H1 (cell line): ENCODE results near the gene CCDC200. TPM values are rescaled to one million over a fixed set of nuclear protein-coding genes. Genes with fewer than 3 reads are reported as not detected.

Experiments
- CTCF ChIA-PET: fragments of 300-600 bp; sonication (Branson Sonifier 250); formaldehyde crosslinking; loops from one replicate; lab custom pipeline; 2021; ENCODE audit not compliant: partially characterized antibody; lab: Charles Lee
- POLR2A ChIA-PET: fragments of 300-600 bp; sonication (Branson Sonifier 250); formaldehyde crosslinking; loops from one replicate; lab custom pipeline; 2021; ENCODE audit warnings: inconsistent platforms; ENCODE audit not compliant: partially characterized antibody; lab: Charles Lee
- DNase-seq, 2 experiments: peaks; one replicate each; pipeline versions ENCODE4 v3.0.0 to v3.0.0-alpha.2; 2010 to 2022; ENCODE audit warnings: low spot score in 2 of 2, low read depth in 1 of 2, mixed read lengths in 1 of 2
- FAIRE-seq: peaks from 2 replicates; lab custom pipeline; 2011; peaks lifted over from hg19 to GRCh38; lab: Jason Lieb, UNC
- H2AFZ ChIP-seq: 2 replicates; pipeline ENCODE4 v1.8.1; 2012; ENCODE audit warnings: low read length, inconsistent platforms
- H2AK5ac ChIP-seq: 2 replicates; pipeline ENCODE4 v1.6.1; 2013; ENCODE audit warnings: low read depth, low read length
- H2BK120ac ChIP-seq: replicated peaks from 2 replicates; pipeline ENCODE3; 2013; ENCODE audit warnings: low read depth, low read length, inconsistent platforms
- H2BK12ac ChIP-seq: 2 replicates; pipeline ENCODE4 v1.6.1; 2013; ENCODE audit warnings: low read depth, low read length
- H2BK15ac ChIP-seq: 2 replicates; pipeline ENCODE4 v1.6.1; 2013; ENCODE audit warnings: low read length
- H2BK20ac ChIP-seq: 2 replicates; pipeline ENCODE4 v1.6.1; 2013; ENCODE audit warnings: low read length
- H2BK5ac ChIP-seq: 2 replicates; pipeline ENCODE4 v1.6.1; 2013; ENCODE audit warnings: low read depth, low read length
- H3K14ac ChIP-seq: 2 replicates; pipeline ENCODE4 v1.6.1; 2013; ENCODE audit warnings: inconsistent platforms; ENCODE audit not compliant: insufficient read length
- H3K18ac ChIP-seq: 2 replicates; pipeline ENCODE4 v1.6.1; 2013; ENCODE audit warnings: low read length; ENCODE audit errors: extremely low read depth
- H3K23ac ChIP-seq: 2 replicates; pipeline ENCODE4 v1.6.1; 2013; ENCODE audit warnings: inconsistent platforms; ENCODE audit not compliant: insufficient read length
- H3K23me2 ChIP-seq: 2 replicates; pipeline ENCODE4 v1.6.1; 2013; ENCODE audit warnings: low read depth, low read length
- H3K27ac ChIP-seq: 2 replicates; pipeline ENCODE4 v1.6.1; 2011; ENCODE audit warnings: low read depth, low read length, inconsistent platforms
- H3K27me3 ChIP-seq, 4 experiments: replicated peaks in 1 of 4; 1 replicate in 1 of 4; 2 replicates in 3 of 4; pipeline versions ENCODE4 v1.6.1 to v1.8.1; 2011 to 2013; ENCODE audit warnings: low read length in 3 of 4, mild to moderate bottlenecking in 3 of 4, inconsistent platforms in 2 of 4, mixed read lengths in 2 of 4, moderate library complexity in 1 of 4; ENCODE audit not compliant: control insufficient read depth in 3 of 4, insufficient read depth in 3 of 4; ENCODE audit errors: extremely low read depth in 1 of 4
- H3K36me3 ChIP-seq, 4 experiments: 2 replicates each; pipeline versions ENCODE4 v1.6.1 to v1.8.1; 2011 to 2013; ENCODE audit warnings: mild to moderate bottlenecking in 4 of 4, low read length in 3 of 4, moderate library complexity in 2 of 4, control low read depth in 1 of 4, inconsistent platforms in 1 of 4; ENCODE audit not compliant: insufficient read depth in 4 of 4, control insufficient read depth in 2 of 4
- H3K4ac ChIP-seq: replicated peaks from 2 replicates; pipeline ENCODE3; 2013; ENCODE audit warnings: low read length, low read depth, mixed read lengths, inconsistent platforms; ENCODE audit not compliant: insufficient read length
- H3K4me1 ChIP-seq, 4 experiments: replicated peaks in 1 of 4; 1 replicate in 1 of 4; 2 replicates in 3 of 4; pipeline versions ENCODE4 v1.6.1 to v1.8.1; 2011 to 2013; ENCODE audit warnings: low read length in 3 of 4, inconsistent platforms in 2 of 4, mixed read lengths in 1 of 4; ENCODE audit not compliant: insufficient read depth in 4 of 4, control insufficient read depth in 3 of 4
- H3K4me2 ChIP-seq, 2 experiments: 2 replicates each; pipeline versions ENCODE4 v1.6.1 to v1.8.1; 2011 to 2013; ENCODE audit warnings: low read depth in 2 of 2, low read length in 2 of 2, control low read depth in 1 of 2, inconsistent platforms in 1 of 2, mild to moderate bottlenecking in 1 of 2; ENCODE audit not compliant: insufficient read depth in 1 of 2
- H3K4me3 ChIP-seq, 4 experiments: fragments of 200-600, 300-600 bp in 1 of 4; sonication (generic), shearing (Covaris generic), sonication (Bioruptor Twin) in 1 of 4; 2 replicates each; pipeline versions ENCODE4 v1.5.1 to v1.8.1; 2011 to 2016; ENCODE audit warnings: low read length in 4 of 4, low read depth in 3 of 4, control low read depth in 2 of 4, inconsistent platforms in 2 of 4, mild to moderate bottlenecking in 2 of 4, mixed read lengths in 1 of 4, moderate library complexity in 1 of 4; ENCODE audit not compliant: insufficient read depth in 2 of 4; ENCODE audit errors: extremely low read depth in 1 of 4
- H3K56ac ChIP-seq: replicated peaks from 2 replicates; pipeline ENCODE3; 2013; ENCODE audit warnings: low read depth, mild to moderate bottlenecking, mixed read lengths, low read length, inconsistent platforms; ENCODE audit not compliant: insufficient read length
- H3K79me1 ChIP-seq: 2 replicates; pipeline ENCODE4 v1.6.1; 2013; ENCODE audit warnings: low read depth, low read length, control low read depth
- H3K79me2 ChIP-seq, 2 experiments: 2 replicates each; pipeline versions ENCODE4 v1.6.1 to v1.8.1; 2012 to 2013; ENCODE audit warnings: low read length in 2 of 2, mild to moderate bottlenecking in 2 of 2, inconsistent platforms in 1 of 2; ENCODE audit not compliant: insufficient read depth in 2 of 2, control insufficient read depth in 1 of 2
- H3K9ac ChIP-seq, 4 experiments: replicated peaks in 1 of 4; 1 replicate in 1 of 4; 2 replicates in 3 of 4; pipeline versions ENCODE4 v1.6.1 to v1.8.1; 2011 to 2013; ENCODE audit warnings: low read depth in 3 of 4, low read length in 3 of 4, control low read depth in 2 of 4, mild to moderate bottlenecking in 2 of 4, moderate library complexity in 2 of 4, inconsistent platforms in 1 of 4; ENCODE audit errors: extremely low read depth in 1 of 4
- H3K9me3 ChIP-seq, 2 experiments: 2 replicates each; pipeline versions ENCODE4 v1.6.1 to v1.8.1; 2012 to 2013; ENCODE audit warnings: mild to moderate bottlenecking in 2 of 2, moderate library complexity in 2 of 2, control low read depth in 1 of 2, inconsistent platforms in 1 of 2, low read depth in 1 of 2, low read length in 1 of 2, mixed read lengths in 1 of 2; ENCODE audit not compliant: insufficient read depth in 2 of 2
- H4K20me1 ChIP-seq, 2 experiments: replicated peaks in 1 of 2; 2 replicates each; pipeline versions ENCODE3 to v1.8.1; 2011 to 2013; ENCODE audit warnings: inconsistent platforms in 2 of 2, low read length in 2 of 2, mild to moderate bottlenecking in 1 of 2; ENCODE audit not compliant: insufficient read depth in 2 of 2, control insufficient read depth in 1 of 2
- H4K5ac ChIP-seq: 2 replicates; pipeline ENCODE4 v1.6.1; 2013; ENCODE audit warnings: low read length, low read depth, mixed read lengths, inconsistent platforms; ENCODE audit not compliant: insufficient read length
- H4K8ac ChIP-seq: 2 replicates; pipeline ENCODE4 v1.8.0; 2013; ENCODE audit warnings: mild to moderate bottlenecking, moderate library complexity, low read length, inconsistent platforms; ENCODE audit not compliant: insufficient read depth; ENCODE audit errors: extremely low read depth
- H4K91ac ChIP-seq: replicated peaks from 2 replicates; pipeline ENCODE3; 2013; ENCODE audit warnings: low read length, mixed read lengths, inconsistent platforms; ENCODE audit not compliant: insufficient read length
- CTCF ChIP-seq, 3 experiments: IDR thresholded peaks; 1 replicate in 2 of 3; 2 replicates in 1 of 3; pipeline versions ENCODE4 v1.5.1 to v1.6.1; 2011; ENCODE audit warnings: low read length in 3 of 3, mild to moderate bottlenecking in 3 of 3, inconsistent platforms in 2 of 3, low read depth in 1 of 3, moderate library complexity in 1 of 3; ENCODE audit not compliant: insufficient read depth in 1 of 3; ENCODE audit errors: control extremely low read depth in 1 of 3
- GABPA ChIP-seq: IDR thresholded peaks from 2 replicates; pipeline ENCODE4 v1.6.1; 2011; ENCODE audit warnings: mild to moderate bottlenecking, low read length, moderate library complexity, borderline replicate concordance; ENCODE audit not compliant: insufficient read depth
- JUND ChIP-seq: IDR thresholded peaks from 2 replicates; pipeline ENCODE4 v1.6.1; 2011; ENCODE audit warnings: mild to moderate bottlenecking, improper control_type of control experiment, low read length
- RFX5 ChIP-seq: IDR thresholded peaks from 2 replicates; pipeline ENCODE4 v1.6.1; 2011; ENCODE audit warnings: low read depth, low read length, improper control_type of control experiment, borderline replicate concordance
- SAP30 ChIP-seq: fragments of 300-600 bp; sonication (generic); IDR thresholded peaks from 2 replicates; pipeline ENCODE4 v1.7.1; 2012; ENCODE audit warnings: low read length, moderate library complexity, mild to moderate bottlenecking, inconsistent platforms; ENCODE audit not compliant: insufficient read depth, insufficient replicate concordance
- SUZ12 ChIP-seq: fragments of 200-600 bp; sonication (generic); IDR thresholded peaks from 2 replicates; pipeline ENCODE4 v1.6.1; 2012; ENCODE audit warnings: mild to moderate bottlenecking, inconsistent platforms, low read length, moderate library complexity, mixed read lengths
- TAF7 ChIP-seq: optimal IDR thresholded peaks from 2 replicates; pipeline ENCODE3; 2011; ENCODE audit warnings: low read depth, mild to moderate bottlenecking, inconsistent platforms, low read length, moderate library complexity, borderline replicate concordance
- YY1 ChIP-seq: IDR thresholded peaks from 2 replicates; pipeline ENCODE4 v1.6.1; 2011; ENCODE audit warnings: low read depth, mild to moderate bottlenecking, low read length
- ZNF274 ChIP-seq: IDR thresholded peaks from 2 replicates; pipeline ENCODE4 v1.7.0; 2012; ENCODE audit warnings: low read length, borderline replicate concordance; ENCODE audit errors: extremely low read depth
- WGBS, 2 experiments: shearing (Covaris generic) in 1 of 2; methylation state at CpG; one replicate each; pipeline versions ENCODE4 v1.1.6 to v1.1.7; 2013 to 2015; ENCODE audit warnings: low lambda C conversion rate in 2 of 2, mixed read lengths in 2 of 2, inconsistent platforms in 1 of 2, low coverage in 1 of 2, missing lambda C conversion rate in 1 of 2; ENCODE audit not compliant: insufficient replicate concordance in 2 of 2, insufficient coverage in 1 of 2, insufficient read length in 1 of 2; ENCODE audit errors: extremely low coverage in 1 of 2, missing lambda C conversion rate in 1 of 2; 5-methylcytosine and 5-hydroxymethylcytosine counted together
- polyA plus RNA-seq, 7 experiments: library from polyadenylated mRNA; depleted of rRNA in 3 of 7; stranded (reverse) in 5 of 7; unstranded in 2 of 7; fragments of >200 nt in 5 of 7; fragments of 200-250 nt in 2 of 7; gene quantifications; 1 replicate in 5 of 7; 2 replicates in 1 of 7; 4 replicates in 1 of 7; pipeline versions ENCODE4 v1.2.1 to v1.2.3, GENCODE V29; 2011 to 2013; ENCODE audit warnings: missing spikeins in 2 of 7, mixed read lengths in 2 of 7
- total RNA-seq: library from RNA; stranded (reverse); fragmentation: NEBNext Ultra II Directional; extraction: Animal tissue kit (Norgen Biotek cat#: 25700); gene quantifications from 2 replicates; pipeline ENCODE4 v1.2.1, GENCODE V29; 2021

The CCDC200 gene
- total and polyA plus RNA-seq, 2 of the 8 experiments (the other 6 are each of a cell fraction or from before 2014, with no cell fraction given): 0.11 TPM; not detected in 1

DNA sequence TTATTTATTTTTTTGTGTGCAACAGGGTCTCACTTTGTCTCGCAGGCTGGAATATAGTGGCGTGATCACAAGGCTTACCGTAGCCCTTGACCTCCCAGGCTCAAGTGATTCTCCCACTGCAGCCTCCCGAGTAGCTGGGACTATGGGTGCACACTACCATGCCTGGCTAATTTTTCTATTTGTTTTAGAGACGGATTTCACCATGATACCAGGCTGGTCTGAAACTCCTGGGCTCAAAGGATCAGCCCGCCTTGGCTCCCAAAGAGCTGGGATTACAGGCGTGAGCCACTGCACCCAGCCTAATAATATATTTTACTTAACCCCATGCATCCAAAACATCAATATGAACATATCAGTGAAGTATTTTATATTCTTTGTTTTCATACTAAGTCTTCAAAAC, 2.0 kb downstream of the CCDC200 start:
- Histone ChIP-seq H2BK120ac (no peak overlapping the region), H3K56ac (no peak overlapping the region), H3K4me1 (no peaks in the 10 kb centered on the region), H3K27ac (no peak overlapping the region), H3K14ac (no peak overlapping the region), H4K91ac (no peak overlapping the region), H3K9ac (no peak overlapping the region), H3K4ac (no peak overlapping the region), H3K79me1 (no peaks in the 10 kb centered on the region), H3K23me2 (no peaks in the 10 kb centered on the region; the same call in 1 of the 2 replicates), H3K4me3 (no peak overlapping the region), H3K23ac (no peak overlapping the region), H2BK20ac (no peak overlapping the region), H4K5ac (no peak overlapping the region), H2BK15ac (no peak overlapping the region), H2BK12ac (no peak overlapping the region), H4K20me1 (no peaks in the 10 kb centered on the region), H2AFZ (no peak overlapping the region), H3K4me2 (no peak overlapping the region), H2BK5ac (no peak overlapping the region), H3K36me3 (no peaks in the 10 kb centered on the region), H3K18ac (no peak overlapping the region), H3K27me3 (no peaks in the 10 kb centered on the region), H2AK5ac (no peak overlapping the region), H4K8ac (no peak overlapping the region), H3K79me2 (no peaks in the 10 kb centered on the region), H3K9me3 (no peaks in the 10 kb centered on the region)
- ChIA-PET CTCF (interaction anchor here (0.6 to 1.2 kb wide), 5 partner anchors 10 to 1283 kb away, joined by 3 to 4 read pairs (median 3); no protein-coding TSS in a partner anchor), POLR2A (interaction anchor here (0.6 to 2.0 kb wide), 5 partner anchors 11 to 228 kb away, joined by 3 to 9 read pairs (median 7); partner anchors contain the start of gene TMEM106A)
- WGBS, 2 experiments: 91% methylated on average over 7 of the region's 7 CpGs; no CpG with 5 or more reads in 1 of the 2 experiments
- DNase-seq (peak in 1 of 2 experiments; percentile 11), FAIRE-seq (no peak)
- no peak for TF ChIP-seq ZNF274
- TF ChIP-seq TAF7: no peak
- TF ChIP-seq SAP30: no peak
- no peak for TF ChIP-seq GABPA
- no peak for TF ChIP-seq RFX5
- no peak for TF ChIP-seq YY1
- no peak for TF ChIP-seq JUND
- no peak for TF ChIP-seq SUZ12
- no peak for TF ChIP-seq CTCF (IDR thresholded peaks at IDR 0.05; ENCODE audit: control extremely low read depth in 1 of 3, insufficient read depth in 1 of 3, low read depth in 1 of 3, low read length in 3 of 3)
